Suprapubic skin (tissue), 3 donors: ENCODE results near the gene C16orf82.

Experiments used
- CTCF ChIP-seq, 2 donors: fragments of 200-600 bp in 1 of 2; fragments of 450-650 bp in 1 of 2; sonication (generic) in 1 of 2; IDR thresholded peaks; one replicate each; pipeline ENCODE4 v1.5.1; 2016 to 2019; ENCODE audit warnings: antibody characterized with exemption in 2 of 2, mild to moderate bottlenecking in 1 of 2, moderate library complexity in 1 of 2
- POLR2A ChIP-seq, 2 donors: fragments of 450-650 bp; IDR thresholded peaks; one replicate each; pipeline ENCODE4 v1.6.1; 2017; ENCODE audit warnings: antibody characterized with exemption in 2 of 2, mild to moderate bottlenecking in 2 of 2, moderate library complexity in 2 of 2

- TF ChIP-seq CTCF (IDR thresholded peaks at IDR 0.05) (no peak), POLR2A (IDR thresholded peaks at IDR 0.05) (no peak)
Observed at GRCh38 chr16:27024010-27024409, 42.7 kb upstream of the C16orf82 start.
